Hematopoietic multipotent progenitor cell (in vitro differentiated cells): ENCODE measurements around the gene MAP3K13. TPM values are rescaled to one million over a fixed set of nuclear protein-coding genes. Genes with fewer than 3 reads are reported as not detected.
A peak's percentile ranks its signal among the peaks of the same experiment; 100 is the strongest.
"Not testable (repeated sequence)": the region's sequence is repeated elsewhere in the genome, so short reads cannot be mapped to it uniquely, and the experiment has no call there.

ENCODE experiments used
- DNase-seq, 3 donors: peaks; one replicate each; pipeline ENCODE4 v3.0.0-alpha.2; 2011 to 2015; ENCODE audit warnings: low read depth in 2 of 3, low spot score in 2 of 3
- total RNA-seq: library from RNA; depleted of rRNA; stranded (reverse); fragments of >200 nt; gene quantifications from one replicate; pipeline ENCODE4 v1.2.3, GENCODE V29; 2012

Gene MAP3K13
- total RNA-seq, 1 donor = 5.4 TPM

DNA sequence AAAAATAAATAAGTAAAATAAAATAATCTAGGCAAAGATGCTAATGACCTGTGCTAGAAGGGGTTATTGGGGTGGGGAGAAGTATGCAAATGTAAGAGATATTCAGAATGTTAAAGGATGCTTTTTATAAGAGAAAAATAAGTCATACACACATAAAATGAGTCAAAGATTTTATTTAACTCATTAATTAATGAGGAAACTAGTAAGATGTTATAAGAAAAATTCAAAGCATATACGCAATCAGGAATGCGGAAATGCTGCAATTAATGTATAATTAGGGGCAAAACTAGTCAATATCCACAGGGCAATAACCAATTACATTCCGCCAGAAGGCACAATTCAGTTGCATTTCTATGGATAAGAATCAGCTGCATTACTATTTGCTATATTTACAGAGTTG is 30.1 kb downstream of the MAP3K13 start:
- DNase-seq = no peak

DNA sequence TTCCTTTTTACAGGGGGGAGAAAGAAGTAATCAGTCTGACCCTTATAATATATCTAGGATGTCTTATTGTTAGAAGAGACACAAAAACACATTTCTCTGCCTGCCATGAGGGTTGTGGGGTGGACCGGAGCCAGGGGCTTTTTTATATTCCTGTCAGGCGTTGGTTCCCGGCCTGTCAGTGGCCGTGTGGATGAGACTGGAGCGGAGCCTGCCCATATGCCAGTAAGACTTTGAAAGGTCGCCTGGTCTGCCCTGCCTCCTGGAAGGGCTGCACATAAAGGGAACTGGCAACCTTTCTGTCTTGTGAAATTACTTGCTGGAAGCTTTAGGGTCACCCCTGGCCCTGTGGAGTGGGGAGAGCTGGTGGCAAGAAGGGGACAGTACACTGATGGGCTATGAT is 34.7 kb downstream of the MAP3K13 start:
- no peak for DNase-seq

DNA sequence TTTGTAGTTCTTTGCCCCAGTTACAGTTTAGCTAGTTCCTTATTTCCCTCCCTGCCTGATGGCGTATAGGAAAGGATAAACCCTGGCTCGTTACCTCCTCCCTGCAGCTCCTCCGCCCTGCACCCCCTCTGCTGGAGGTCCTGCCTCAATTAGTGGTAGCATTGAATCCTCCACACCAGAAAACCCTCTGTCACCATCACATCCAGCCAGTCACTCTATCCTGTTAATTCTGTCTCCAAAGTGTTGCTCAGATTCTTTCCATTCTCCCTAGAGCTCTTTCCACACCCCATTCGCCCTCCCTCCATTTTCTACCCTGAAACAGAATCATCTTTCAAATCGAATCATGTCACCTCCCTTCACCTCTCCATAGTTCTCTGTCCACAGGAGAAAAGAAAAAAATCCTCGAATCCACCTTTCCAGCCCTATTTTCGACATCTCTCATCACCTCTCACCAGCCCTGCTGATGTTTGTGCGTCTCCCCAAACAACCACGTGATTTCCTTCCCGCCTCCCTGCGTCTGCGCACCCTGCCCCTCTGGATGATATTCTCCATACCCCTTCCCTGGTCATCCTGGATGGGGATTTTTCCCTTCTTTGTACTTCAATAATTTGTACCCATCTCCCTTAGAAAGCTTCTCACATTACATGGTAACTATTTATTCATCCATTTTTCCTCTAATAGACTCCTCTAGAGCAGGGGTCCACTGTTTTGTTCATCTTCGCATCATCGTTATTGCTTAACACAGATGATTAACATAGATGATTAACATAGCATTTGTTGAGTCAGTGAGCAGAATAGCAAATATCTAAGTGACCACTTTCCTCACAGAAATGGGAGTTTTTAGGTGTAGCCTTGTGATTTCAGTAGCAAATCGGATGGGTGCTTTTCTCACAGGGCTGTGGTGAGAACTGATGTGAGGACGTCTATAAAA is 37.1 kb downstream of the MAP3K13 start:
- no peak for DNase-seq

DNA sequence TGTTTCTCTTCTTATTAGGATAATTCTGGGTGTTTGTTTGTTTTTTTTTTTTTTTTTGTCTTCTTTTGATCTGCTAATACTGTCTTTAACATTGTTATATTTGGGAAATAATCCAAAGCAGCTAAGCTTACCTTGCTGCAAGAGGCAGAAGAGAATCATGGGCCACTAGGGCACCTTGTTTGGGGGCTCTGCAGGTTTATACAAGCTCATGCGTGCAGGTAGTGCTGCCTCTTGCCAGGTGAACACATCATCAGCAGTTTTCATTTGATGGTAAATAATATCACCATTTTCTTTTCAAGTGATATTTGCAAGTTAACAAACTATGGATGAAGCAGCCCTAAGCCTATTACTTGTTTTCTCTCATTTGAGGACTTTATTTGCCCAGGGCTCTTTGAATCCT is 37.9 kb downstream of the MAP3K13 start:
- DNase-seq = no peak

DNA sequence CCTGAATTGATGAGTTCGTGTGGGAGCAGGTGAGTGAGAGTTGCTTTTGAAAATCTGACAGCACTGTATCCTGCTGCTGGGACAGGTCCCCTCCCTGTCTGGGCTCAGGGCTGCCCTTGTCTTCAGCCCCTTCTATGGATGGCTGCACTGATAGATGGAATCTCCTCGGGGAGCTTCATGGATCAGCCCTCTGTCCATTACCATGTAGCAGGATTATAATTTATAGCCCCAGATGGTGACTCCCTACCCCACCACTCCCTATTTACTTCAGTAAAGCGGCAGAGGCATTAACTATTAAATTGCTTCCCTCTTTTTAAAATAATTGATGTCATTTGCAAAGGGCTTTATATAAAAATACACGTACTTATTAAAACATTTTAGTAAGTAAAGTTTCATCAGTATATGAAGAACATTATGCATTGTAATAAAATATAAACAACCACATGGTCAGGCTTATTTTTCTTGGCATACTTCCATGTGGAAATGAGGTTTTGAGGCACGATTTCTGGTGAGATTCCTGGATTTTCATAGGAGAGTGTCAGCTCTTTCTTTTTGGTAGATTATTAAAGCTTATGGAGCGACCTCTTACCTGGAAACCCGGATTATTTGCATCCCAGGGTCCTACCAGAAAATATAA is 38.5 kb downstream of the MAP3K13 start:
- no peak for DNase-seq

DNA sequence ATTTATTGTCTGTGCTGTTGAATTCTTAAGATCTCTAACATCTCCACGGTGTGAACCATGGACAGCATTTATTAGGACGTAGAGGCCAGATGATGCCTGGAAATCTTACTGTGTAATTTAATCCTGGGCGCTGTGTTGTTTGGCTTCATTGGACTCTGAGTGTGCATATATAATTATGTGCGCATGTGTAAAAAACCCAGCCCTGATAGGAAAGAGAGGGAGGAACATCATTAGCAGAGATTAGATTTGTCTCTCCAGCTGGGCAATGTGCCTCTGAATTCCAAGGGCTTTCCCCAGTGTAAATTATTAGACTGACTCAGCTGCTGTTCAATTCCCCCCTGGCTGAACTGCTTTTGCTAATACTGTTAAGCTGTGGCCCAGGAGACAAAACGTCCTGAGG is 39.6 kb downstream of the MAP3K13 start:
- DNase-seq = no peak

DNA sequence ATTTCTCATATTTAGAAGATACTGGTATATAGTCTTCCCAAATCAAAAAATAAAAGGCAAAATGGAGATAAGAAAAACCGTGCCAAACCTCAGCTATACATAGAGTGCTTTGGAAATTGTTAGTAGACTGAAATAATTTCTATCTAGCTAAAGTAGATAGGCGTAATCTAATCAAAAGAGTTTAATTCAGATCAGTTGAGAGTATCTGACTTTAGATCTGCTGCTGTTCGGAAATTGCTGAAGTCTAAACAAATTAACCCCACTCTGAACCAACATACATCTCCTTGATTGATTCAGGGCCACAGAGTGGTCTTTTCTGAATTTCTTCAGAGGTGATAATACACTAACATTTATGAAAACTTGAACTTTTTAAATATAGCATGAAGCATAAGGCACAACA is 40.1 kb downstream of the MAP3K13 start:
- DNase-seq = no peak

DNA sequence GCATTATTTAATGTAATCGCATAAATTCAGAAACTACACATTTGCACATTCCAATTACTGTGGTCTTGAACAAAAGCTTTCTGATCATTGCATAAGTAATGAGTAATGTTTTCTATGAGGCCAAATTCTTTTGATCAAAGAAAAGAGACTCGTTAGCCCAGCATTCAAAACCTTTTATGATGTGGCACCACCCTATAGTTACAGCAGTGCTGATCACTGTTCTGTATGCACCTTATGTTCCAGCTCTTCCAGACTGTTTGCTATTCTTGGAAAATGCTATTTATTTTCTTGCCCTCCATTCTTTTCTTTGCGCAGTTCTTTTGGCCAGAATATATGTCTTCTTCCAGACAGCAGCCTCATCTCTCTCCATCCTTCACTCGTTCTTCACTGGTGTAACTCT is 42.3 kb downstream of the MAP3K13 start:
- no peak for DNase-seq

DNA sequence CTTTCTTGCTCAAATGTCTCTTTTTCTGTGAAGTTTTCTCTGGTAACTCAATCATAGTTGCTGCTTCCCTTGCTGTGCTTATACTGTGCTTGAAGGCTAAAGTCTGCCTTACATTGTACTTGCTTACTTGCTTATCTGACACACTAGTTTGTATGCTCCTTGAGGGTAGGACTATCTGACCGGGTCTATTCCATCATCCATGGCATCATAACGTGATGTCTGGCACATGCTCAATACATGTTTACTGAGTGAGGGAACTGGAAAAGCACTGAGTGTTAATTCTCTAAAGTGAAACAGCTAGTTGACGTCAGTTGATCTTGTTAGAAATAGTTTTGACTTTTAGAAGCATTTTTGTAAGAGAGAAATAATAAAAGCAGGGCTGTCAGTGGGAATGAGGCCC is 42.7 kb downstream of the MAP3K13 start:
- DNase-seq = no peak

DNA sequence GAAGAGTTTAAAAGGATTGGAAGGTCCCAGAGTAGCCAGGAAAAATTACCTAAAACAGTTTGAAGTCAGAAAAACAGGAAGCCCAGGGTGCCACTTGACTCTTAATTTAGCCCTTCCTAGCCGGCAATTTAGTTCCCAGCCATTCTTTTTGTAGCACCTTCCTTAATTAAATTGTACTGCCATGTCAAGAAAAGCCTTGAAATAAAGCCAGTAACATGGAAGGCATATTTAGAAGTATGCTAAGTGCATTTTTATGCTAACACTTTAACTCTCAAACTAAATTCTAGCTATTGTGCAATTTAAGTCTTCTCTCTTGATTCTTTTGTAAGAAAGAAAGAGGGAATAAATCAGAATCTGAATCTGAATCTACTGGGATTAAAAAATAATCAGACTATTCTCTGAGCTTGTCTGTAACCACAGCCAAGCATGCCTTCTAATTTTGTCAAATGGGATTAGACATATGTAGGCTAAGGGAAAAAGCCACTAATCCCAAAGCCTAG is 43.2 kb downstream of the MAP3K13 start:
- DNase-seq = no peak

DNA sequence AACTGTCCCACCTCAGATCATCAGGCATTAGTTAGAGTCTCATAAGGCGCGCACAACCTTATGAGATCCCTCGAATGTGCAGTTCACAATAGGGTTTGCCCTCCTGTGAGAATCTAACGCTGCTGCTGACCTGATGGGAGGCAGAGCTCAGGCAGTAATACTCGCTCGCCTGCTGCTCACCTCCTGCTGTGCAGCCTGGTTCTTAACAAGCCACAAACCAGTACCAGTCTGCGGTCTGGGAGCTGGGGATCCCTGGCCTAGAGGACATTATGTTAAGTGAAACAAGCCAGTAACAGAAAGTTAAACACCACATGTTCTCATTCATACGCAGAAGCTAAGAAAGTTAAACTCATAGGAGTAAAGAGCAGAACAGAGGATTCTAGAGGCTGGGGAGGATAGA is 47.0 kb downstream of the MAP3K13 start:
- no peak for DNase-seq

DNA sequence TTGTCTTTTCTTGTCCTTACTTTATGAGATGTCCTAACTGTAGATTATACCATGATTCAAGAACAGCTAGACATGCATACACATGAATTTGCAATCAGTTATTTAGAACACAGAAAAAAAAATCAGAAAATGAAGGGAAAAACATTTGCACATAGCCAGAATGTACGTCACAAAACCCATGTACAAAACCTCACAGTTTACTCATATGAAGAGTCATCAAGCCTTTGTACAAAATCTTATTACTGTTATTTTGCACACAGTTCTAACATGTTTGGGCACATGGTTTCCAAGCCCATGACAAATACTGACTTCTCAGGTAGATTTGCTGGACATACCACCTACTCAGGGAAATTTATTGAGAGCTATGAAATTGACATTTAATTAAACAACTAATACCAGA is 48.2 kb downstream of the MAP3K13 start:
- DNase-seq = no peak

DNA sequence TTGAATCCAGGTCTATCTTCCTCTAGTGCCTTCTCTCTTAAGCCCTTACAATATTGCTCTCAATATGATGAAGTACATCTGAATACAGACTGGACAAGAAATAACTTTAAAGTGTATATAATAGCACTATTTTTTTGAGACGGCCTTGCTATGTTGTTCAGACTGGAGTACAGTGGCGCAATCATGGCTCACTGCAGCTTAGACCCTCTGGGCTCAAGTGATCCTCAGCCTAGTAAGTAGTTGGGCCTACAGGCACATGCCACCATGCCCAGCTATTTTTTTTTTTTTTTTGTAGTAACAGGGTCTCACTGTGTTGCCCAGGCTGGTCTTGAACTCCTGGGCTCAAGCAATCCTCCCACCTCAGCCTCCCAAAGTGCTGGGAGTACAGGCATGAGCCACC is 53.6 kb downstream of the MAP3K13 start:
- DNase-seq = no peak

DNA sequence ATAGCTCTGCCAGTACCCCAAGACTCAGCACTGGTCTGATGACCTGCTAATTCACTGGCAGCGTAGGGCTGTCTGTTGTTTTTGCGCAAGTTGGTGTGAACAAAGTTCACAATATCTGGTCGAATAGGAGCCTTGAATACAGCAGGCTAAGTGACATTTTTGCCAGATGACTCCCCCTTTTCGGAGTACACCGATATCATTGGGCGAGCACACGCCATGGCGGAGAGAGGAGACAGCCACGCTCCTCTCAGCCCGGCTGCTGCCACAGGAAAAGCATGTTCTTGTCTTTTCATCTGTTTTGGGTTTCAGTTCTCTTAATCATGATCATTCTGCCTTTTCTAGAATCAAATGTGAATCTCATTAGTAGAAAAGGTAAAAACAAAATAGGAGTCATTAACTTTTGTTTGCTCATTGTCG is 55.6 kb downstream of the MAP3K13 start:
- not testable (repeated sequence) for DNase-seq

DNA sequence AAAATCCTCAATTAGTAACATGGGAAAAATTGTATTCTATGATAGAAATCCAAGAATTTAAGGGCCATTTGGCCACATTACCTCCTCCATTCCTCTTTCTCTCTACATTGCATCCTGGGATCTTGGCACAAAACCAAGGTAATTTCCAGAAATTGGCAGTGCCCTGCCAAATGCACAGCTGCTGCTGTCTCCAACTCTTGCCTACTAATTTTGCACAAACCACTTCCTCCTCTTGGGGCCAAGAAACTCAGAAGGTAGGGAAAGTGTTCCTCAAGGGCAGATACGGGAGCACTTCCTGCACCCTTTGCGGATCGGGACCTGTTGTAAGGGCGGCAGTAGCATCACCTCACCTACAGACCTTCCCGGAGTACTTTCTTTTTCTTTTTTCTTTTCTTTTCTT is 57.8 kb downstream of the MAP3K13 start:
- no peak for DNase-seq

DNA sequence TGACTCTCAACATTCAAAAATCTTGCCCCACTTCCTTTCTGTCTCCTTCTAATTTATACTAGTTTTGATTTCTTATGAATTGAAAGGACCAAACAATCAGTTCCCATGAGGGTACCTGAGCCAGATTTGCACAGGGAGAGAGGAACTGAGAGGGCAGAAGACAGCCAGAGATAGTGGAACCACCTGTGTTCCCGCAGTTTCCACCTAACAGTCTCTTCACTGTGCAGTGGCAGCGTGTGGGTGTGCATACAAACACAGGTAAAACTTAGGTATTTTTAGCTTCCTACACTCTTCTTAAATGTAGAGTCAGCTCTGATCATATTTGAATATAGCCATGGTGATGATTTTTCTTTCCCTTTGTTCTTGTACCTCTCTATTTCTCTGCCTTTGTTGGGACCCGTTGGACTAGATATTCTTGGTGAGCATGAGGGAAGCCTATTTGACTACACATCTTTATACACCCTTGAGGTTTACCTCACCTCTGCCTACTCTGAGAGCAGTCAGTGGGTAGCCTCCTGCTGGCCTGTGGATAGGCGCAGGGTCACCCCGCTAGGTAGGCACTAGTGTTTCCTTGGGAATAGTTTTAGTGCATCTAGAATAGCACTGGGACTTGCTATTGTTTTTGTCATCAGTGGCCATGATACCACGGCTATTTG is 58.8 kb downstream of the MAP3K13 start:
- no peak for DNase-seq

DNA sequence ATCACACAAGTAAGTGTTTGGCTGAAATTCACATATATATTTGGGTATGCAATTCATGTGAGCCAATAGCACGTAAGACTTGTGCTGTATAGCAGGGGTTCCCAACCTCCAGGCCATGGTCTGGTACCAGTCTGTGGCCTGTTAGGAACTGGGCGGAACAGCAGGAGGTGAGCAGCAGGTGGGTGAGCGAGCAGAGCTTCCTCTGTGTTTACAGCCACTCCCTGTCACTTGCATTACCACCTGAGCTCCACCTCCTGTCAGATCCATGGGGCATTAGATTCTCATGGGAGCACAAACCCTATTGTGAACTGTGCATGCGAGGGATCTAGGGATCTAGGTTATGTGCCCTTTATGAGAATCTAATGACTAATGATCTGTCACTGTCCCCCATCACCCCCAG is 59.7 kb downstream of the MAP3K13 start:
- DNase-seq = no peak

DNA sequence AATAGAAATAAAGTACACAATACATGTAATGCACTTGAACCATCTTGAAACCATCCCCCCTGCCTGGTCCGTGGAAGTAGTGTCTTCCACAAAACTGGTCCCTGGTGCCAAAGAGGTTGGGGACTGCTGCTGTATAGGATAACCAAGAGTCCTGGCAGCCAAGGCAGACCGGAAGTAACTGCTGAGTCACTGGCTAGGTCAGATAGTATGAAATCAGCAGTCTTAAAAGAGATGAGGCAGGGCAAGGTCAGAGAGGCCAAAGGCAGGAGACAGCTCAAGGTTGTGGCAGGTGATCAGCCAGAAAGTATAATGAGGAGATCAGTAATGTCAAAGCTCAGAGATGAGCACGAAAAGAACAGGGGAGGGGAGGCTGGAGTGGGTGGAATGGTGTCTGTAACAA is 60.2 kb downstream of the MAP3K13 start:
- peak in 2 of 3 donors; percentile 3 to 5 for DNase-seq

DNA sequence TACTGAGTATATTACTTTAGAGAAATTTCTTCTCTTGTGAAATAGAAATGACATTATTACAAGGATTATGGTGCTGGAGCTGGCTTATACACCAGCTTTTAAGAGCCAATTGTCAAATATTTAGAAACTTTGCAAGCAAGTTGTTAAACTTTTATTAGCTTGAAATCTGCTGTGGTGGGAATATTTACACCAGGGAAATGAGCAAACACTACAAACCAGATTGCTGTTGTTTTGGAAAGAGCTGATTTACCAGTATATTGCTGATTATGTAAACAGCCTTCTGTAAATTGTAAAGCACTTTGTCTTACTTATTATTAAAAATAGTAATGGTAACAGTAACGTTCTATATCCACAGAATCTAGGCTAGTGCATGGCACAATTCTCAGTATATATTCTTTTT is 61.5 kb downstream of the MAP3K13 start:
- no peak for DNase-seq

DNA sequence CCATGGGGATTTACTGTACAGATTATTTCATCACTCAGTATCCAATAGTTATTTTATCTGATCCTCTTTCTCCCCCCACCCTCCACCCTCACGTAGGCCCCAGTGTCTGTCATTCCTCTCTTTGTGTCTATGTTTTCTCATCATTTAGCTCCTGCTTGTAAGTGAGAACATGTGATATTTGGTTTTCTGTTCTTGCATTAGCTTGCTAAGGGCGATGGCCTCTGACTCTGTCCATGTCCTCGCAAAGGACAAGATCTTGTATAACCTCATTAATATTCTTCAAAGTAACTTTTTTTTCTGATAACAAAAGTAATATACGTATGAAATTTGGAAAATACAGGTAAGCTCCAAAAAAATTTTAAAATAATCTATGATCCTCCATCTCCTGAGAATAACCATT is 67.4 kb downstream of the MAP3K13 start:
- DNase-seq = no peak

DNA sequence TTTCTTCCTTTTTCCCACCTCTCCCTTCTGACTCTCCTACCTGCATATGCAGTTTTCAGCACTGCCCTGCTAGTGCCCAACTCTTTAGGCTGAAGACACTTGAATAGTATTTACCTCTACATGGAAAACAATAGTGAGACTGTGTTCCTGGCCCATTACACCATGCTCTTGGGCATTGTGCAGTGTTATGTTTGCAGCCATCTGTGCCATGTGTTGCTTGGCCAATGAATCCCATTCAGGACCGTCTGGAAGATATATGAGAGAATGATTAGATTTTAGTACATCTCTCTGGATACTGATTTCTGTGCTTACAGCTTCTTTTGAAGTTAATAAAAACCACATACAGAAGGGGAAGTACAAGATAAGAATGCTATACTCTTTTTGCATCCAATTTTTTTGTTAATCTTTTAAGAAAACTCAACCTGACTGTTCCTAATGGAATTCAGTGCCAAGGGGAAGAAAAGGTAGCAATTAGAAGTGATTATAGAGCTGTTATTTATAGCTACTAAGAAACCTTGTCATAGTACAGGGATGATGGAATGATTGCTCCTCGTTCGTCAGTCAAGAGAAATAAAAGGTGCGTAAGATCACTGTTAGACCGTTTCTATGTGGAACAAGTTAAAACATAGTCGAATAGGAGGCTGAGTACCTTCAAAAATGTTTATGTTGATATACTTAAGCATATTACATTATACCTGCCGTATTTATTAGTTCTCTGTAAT is 77.0 kb downstream of the MAP3K13 start:
- DNase-seq = no peak
